Endothelial cell of umbilical vein (primary cell): ENCODE results near the gene ADCY9. TPM values are rescaled to one million over a fixed set of nuclear protein-coding genes. Genes with fewer than 3 reads are reported as not detected.

ENCODE experiments used
- BruUV-seq: library from RNA; stranded (reverse); fragments of 400-500 nt; replicated peaks from 2 replicates; lab custom pipeline; 2021; lab: Mats Ljungman, UMichigan
- CTCF ChIA-PET: fragments of 300-600, 350-600 bp; sonication (Branson Sonifier 250); formaldehyde crosslinking; loops from one replicate; lab custom pipeline; 2021; ENCODE audit warnings: antibody characterized with exemption, inconsistent platforms; lab: Charles Lee
- POLR2A ChIA-PET: fragments of 300-600, 350-600 bp; sonication (Branson Sonifier 250); formaldehyde crosslinking; loops from one replicate; lab custom pipeline; 2021; ENCODE audit warnings: antibody characterized with exemption, inconsistent platforms; lab: Charles Lee
- DNase-seq: peaks from one replicate; pipeline ENCODE4 v3.0.0-alpha.2; 2011; ENCODE audit warnings: low read depth, low spot score
- FAIRE-seq: peaks from 2 replicates; lab custom pipeline; 2011; peaks lifted over from hg19 to GRCh38; lab: Jason Lieb, UNC
- H2AFZ ChIP-seq: 2 replicates; pipeline ENCODE4 v1.6.0; 2012; ENCODE audit warnings: low read depth, low read length, control low read depth, inconsistent platforms
- H3K27ac ChIP-seq: 2 replicates; pipeline ENCODE4 v1.5.1; 2011; ENCODE audit warnings: low read depth, mild to moderate bottlenecking, control low read depth, low read length, moderate library complexity; ENCODE audit not compliant: insufficient read depth
- H3K27me3 ChIP-seq, 2 experiments: 2 replicates each; pipeline versions ENCODE4 v1.6.0 to v1.6.1; 2011; ENCODE audit warnings: low read length in 2 of 2, mixed read lengths in 1 of 2; ENCODE audit not compliant: control insufficient read depth in 2 of 2, insufficient read depth in 2 of 2
- H3K36me3 ChIP-seq, 2 experiments: 2 replicates in 1 of 2; 3 replicates in 1 of 2; pipeline ENCODE4 v1.5.1; 2011; ENCODE audit warnings: low read length in 2 of 2, mild to moderate bottlenecking in 1 of 2, moderate library complexity in 1 of 2; ENCODE audit not compliant: control insufficient read depth in 2 of 2, insufficient read depth in 2 of 2; ENCODE audit errors: extremely low read depth in 1 of 2
- H3K4me1 ChIP-seq: 3 replicates; pipeline ENCODE4 v1.5.1; 2011; ENCODE audit warnings: mild to moderate bottlenecking, low read length; ENCODE audit not compliant: control insufficient read depth, insufficient read depth; ENCODE audit errors: extremely low read depth
- H3K4me2 ChIP-seq: 2 replicates; pipeline ENCODE4 v1.6.1; 2011; ENCODE audit warnings: low read length, control low read depth, mixed read lengths; ENCODE audit not compliant: insufficient read depth
- H3K4me3 ChIP-seq, 3 experiments: fragments of 200-600 bp in 1 of 3; sonication (generic), shearing (Covaris generic) in 1 of 3; replicated peaks in 1 of 3; 2 replicates each; pipeline ENCODE4 v1.5.1; 2011 to 2016; ENCODE audit warnings: control low read depth in 3 of 3, low read length in 3 of 3, mild to moderate bottlenecking in 2 of 3, inconsistent platforms in 1 of 3, low read depth in 1 of 3, moderate library complexity in 1 of 3; ENCODE audit not compliant: insufficient read depth in 1 of 3
- H3K79me2 ChIP-seq: 2 replicates; pipeline ENCODE4 v1.6.0; 2012; ENCODE audit warnings: low read length, inconsistent platforms; ENCODE audit not compliant: control insufficient read depth, insufficient read depth
- H3K9ac ChIP-seq: replicated peaks from 2 replicates; pipeline ENCODE3; 2011; ENCODE audit warnings: low read length, control low read depth; ENCODE audit not compliant: insufficient read depth; ENCODE audit errors: extremely low read depth
- H3K9me1 ChIP-seq: replicated peaks from 3 replicates; pipeline ENCODE4 v1.6.0; 2011; ENCODE audit warnings: mild to moderate bottlenecking, low read length; ENCODE audit not compliant: control insufficient read depth, insufficient read depth; ENCODE audit errors: extremely low read depth
- H3K9me3 ChIP-seq: replicated peaks from 2 replicates; pipeline ENCODE4 v1.5.1; 2012; ENCODE audit warnings: low read length, inconsistent platforms; ENCODE audit not compliant: control insufficient read depth, insufficient read depth
- H4K20me1 ChIP-seq: replicated peaks from 2 replicates; pipeline ENCODE3; 2011; ENCODE audit warnings: mild to moderate bottlenecking, low read length; ENCODE audit not compliant: control insufficient read depth, insufficient read depth; ENCODE audit errors: extremely low read depth
- CTCF ChIP-seq, 2 donors: IDR thresholded peaks; 1 replicate in 1 of 2; 2 replicates in 1 of 2; pipeline ENCODE4 v1.5.1; 2011; ENCODE audit warnings: low read length in 2 of 2, mild to moderate bottlenecking in 2 of 2, moderate library complexity in 2 of 2, control low read depth in 1 of 2, inconsistent platforms in 1 of 2, low read depth in 1 of 2; ENCODE audit not compliant: insufficient read depth in 1 of 2; ENCODE audit errors: extremely low read depth in 1 of 2
- EZH2 ChIP-seq: IDR thresholded peaks from 2 replicates; pipeline ENCODE4 v1.6.1; 2012; ENCODE audit warnings: borderline replicate concordance, low read depth, mild to moderate bottlenecking, moderate library complexity, low read length, inconsistent platforms; ENCODE audit not compliant: severe bottlenecking
- FOS ChIP-seq: IDR thresholded peaks from 2 replicates; pipeline ENCODE4 v1.6.1; 2011; ENCODE audit warnings: mild to moderate bottlenecking, low read length, moderate library complexity, borderline replicate concordance; ENCODE audit not compliant: insufficient read depth
- GATA2 ChIP-seq: IDR thresholded peaks from 2 replicates; pipeline ENCODE4 v1.7.0; 2011; ENCODE audit warnings: low read depth, mild to moderate bottlenecking, moderate library complexity, mixed read lengths, low read length; ENCODE audit not compliant: insufficient read length, insufficient read depth
- JUN ChIP-seq: IDR thresholded peaks from 2 replicates; pipeline ENCODE4 v1.6.1; 2011; ENCODE audit warnings: borderline replicate concordance, low read depth; ENCODE audit not compliant: insufficient read length, insufficient read depth
- MAX ChIP-seq: IDR thresholded peaks from 2 replicates; pipeline ENCODE4 v1.6.1; 2011; ENCODE audit not compliant: insufficient read depth, insufficient read length
- MYC ChIP-seq: IDR thresholded peaks from one replicate; pipeline ENCODE4 v1.6.1; 2011; ENCODE audit warnings: mild to moderate bottlenecking, low read depth, low read length
- POLR2A ChIP-seq: IDR thresholded peaks from 2 replicates; pipeline ENCODE4 v1.6.1; 2012; ENCODE audit warnings: low read depth, mild to moderate bottlenecking, control low read depth, low read length
- POLR2AphosphoS5 ChIP-seq: IDR thresholded peaks from 2 replicates; pipeline ENCODE4 v1.6.1; 2012; ENCODE audit warnings: low read depth, mild to moderate bottlenecking, control low read depth, low read length, moderate library complexity; ENCODE audit not compliant: insufficient read depth
- dilution Hi-C: fragments of 300-500 bp; cut with MboI; formaldehyde crosslinking; loops from one replicate; pipeline ENCODE4 v1.15.0; 2019; ENCODE audit warnings: low sequenced_read_pairs; ENCODE audit not compliant: extremely low pct_ligation_motif_present
- intact Hi-C: fragments of 100-400 bp; cut with micrococcal nuclease; formaldehyde crosslinking; loops from one replicate; pipeline ENCODE4 v1.10.0; 2022
- polyA plus RNA-seq, 4 experiments: library from polyadenylated mRNA; depleted of rRNA in 3 of 4; stranded (reverse) in 3 of 4; unstranded in 1 of 4; fragments of >200 nt; gene quantifications; 2 replicates each; pipeline versions ENCODE4 v1.2.1 to v1.2.3, GENCODE V29; 2011 to 2012; ENCODE audit warnings: missing spikeins in 1 of 4
- total RNA-seq: library from RNA; stranded (reverse); gene quantifications from 2 replicates; pipeline ENCODE4 v1.2.3, GENCODE V29; 2021

The ADCY9 gene
- total and polyA plus RNA-seq, 2 donors (not counting 3 experiments of a cell fraction or from before 2014, with no cell fraction given): 6.8 to 14.0 TPM

- Histone ChIP-seq H2AFZ (no peak overlapping the region), H3K36me3 (no peaks in the 10 kb centered on the region), H3K9me1 (no peaks in the 10 kb centered on the region), H4K20me1 (no peaks in the 10 kb centered on the region), H3K4me2 (no peak overlapping the region), H3K9me3 (no peaks in the 10 kb centered on the region), H3K4me3 (no peak overlapping the region), H3K27me3 (no peaks in the 10 kb centered on the region), H3K79me2 (no peaks in the 10 kb centered on the region), H3K4me1 (no peaks in the 10 kb centered on the region), H3K27ac (no peak overlapping the region), H3K9ac (no peak overlapping the region)
- DNase-seq (no peak), FAIRE-seq (no peak)
- no peak for TF ChIP-seq JUN
- TF ChIP-seq POLR2A: no peak
- TF ChIP-seq FOS: no peak
- no peak for TF ChIP-seq GATA2
- no peak for TF ChIP-seq POLR2AphosphoS5
- TF ChIP-seq MAX: no peak
- TF ChIP-seq EZH2: no peak
- TF ChIP-seq MYC: no peak
- TF ChIP-seq CTCF (IDR thresholded peaks at IDR 0.05; ENCODE audit: extremely low read depth in 1 of 2, insufficient read depth in 1 of 2, low read depth in 1 of 2, low read length in 2 of 2): no peak
- no TSS peak for BruUV-seq
- dilution Hi-C loops (no loop called here), intact Hi-C loops (no loop called here)
- ChIA-PET POLR2A (no interaction called here), CTCF (no interaction called here)
These were observed 35.2 kb downstream of the ADCY9 start for GRCh38 chr16:4081047-4081446.
